ENCODE measurements around the gene PPP2R2C.
A peak's percentile ranks its signal among the peaks of the same experiment; 100 is the strongest.

PPP2R2C gene

DNA sequence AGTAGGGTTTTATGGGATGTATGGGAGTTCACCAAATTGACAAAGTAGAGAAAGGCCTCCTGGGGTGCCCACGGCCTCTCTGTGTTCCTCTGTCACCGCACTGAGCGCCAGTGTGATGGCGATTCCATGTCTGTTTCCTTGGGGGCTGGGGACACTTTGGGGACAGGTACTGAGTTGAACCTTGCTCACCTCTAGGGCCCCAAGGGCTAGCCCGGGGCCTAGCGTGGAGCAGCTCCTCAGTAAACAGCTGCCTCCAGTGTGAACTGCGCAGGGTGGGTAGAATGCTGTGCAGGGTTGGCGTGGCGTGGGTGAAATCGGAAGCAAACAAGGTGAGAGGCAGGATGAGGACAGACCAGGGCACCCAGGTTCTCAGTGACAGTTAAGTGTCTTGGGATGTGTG, 97.8 kb downstream of the PPP2R2C start:
- TF ChIP-seq, protein P1, sequence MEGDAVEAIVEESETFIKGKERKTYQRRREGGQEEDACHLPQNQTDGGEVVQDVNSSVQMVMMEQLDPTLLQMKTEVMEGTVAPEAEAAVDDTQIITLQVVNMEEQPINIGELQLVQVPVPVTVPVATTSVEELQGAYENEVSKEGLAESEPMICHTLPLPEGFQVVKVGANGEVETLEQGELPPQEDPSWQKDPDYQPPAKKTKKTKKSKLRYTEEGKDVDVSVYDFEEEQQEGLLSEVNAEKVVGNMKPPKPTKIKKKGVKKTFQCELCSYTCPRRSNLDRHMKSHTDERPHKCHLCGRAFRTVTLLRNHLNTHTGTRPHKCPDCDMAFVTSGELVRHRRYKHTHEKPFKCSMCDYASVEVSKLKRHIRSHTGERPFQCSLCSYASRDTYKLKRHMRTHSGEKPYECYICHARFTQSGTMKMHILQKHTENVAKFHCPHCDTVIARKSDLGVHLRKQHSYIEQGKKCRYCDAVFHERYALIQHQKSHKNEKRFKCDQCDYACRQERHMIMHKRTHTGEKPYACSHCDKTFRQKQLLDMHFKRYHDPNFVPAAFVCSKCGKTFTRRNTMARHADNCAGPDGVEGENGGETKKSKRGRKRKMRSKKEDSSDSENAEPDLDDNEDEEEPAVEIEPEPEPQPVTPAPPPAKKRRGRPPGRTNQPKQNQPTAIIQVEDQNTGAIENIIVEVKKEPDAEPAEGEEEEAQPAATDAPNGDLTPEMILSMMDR (IDR thresholded peaks at IDR 0.05; ENCODE audit: control insufficient read depth, extremely low read depth, insufficient read depth) = no peak
- no peak overlapping the region for H3K4me3 ChIP-seq (ENCODE audit: low read depth, low read length)
- DNase-seq (ENCODE audit: low read depth) = no peak

DNA sequence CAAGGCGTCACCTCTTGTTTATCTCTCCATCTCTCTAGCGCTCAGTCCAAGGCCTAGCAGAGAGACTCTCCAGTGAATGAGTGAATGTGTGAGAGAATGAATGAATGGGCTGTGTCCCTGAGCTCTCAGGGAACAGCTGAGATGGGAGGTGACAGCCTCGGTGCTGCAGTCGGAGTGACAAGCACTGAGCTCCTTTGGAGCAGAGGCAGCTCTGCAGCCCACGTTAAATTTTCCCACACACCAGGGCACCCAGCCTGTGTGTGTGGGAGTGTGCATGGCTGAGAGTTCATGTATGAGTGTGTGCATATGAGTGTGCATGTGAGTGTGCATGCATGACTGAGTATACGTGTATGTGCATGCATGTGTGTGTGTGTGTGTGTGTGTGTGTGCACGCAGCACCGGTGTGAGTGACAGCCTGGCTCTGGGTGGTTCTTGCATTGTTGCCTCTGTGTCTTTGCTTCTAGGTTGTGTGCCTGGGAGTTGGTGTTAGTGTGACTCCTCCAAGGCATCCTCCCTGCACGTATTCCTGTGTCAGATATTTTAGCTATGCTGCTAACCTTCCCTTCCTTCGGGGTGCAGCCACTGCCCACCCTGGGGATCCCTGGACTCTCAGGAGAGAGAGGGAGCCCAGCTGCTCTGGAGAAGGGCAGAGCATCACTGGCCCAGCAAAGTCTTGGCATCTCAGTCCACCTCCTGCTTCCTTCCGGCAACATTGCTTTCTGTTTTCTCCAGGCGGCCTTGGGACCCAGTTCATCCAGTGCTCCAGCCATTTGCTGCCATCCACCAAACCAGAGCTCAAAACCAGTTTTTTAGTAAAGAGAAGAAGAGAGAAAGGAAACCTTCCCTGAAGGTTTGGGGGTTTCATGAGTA, 98.6 kb downstream of the PPP2R2C start:
- TF ChIP-seq, protein P1 (IDR thresholded peaks at IDR 0.05; ENCODE audit: control insufficient read depth, extremely low read depth, insufficient read depth) = no peak
- no peak overlapping the region for H3K4me3 ChIP-seq (ENCODE audit: low read depth, low read length)
- DNase-seq (ENCODE audit: low read depth) = no peak

DNA sequence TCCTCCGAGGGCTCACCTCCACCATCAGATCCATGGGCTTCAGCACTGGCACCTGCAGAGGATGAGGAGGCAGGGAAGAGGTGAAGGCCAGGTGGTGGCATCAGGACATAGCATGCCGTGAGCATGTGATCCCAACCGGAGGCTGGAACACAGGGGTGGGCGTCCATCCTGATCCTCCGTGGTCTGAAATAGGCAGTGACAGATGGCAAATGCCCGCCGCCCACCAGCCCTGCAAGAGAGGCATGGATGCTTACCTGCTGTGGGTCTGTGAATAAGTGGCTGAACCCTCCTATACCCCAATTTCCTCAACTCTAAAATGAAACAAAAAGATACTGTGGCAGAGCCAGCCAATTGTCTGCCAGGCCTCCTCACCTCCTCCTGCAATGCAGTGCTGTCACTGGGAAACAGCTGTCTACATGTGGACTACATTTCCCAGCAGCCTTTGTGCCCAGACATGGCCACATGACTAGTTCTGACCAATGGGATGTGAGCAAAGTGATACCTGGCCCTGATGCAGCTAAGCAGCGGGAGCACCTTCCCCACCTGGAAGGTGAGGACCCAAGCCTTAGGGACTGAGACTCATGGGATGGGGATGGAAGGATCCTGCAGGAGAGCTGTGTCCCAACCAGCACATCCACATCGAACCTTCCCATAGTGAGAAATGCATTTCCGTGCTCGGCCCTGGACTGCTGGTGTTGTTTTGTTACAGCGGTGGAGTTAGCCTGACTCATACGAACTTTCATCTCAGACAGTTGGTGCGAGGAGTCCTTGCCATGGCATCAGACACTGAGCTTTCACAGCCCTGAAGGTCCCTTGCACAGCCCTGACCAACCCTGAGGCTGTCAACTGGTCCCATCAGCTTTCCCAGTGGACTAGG, 99.5 kb downstream of the PPP2R2C start:
- H3K4me3 ChIP-seq (ENCODE audit: low read depth, low read length) = no peak overlapping the region
- TF ChIP-seq, protein P1 (IDR thresholded peaks at IDR 0.05; ENCODE audit: control insufficient read depth, extremely low read depth, insufficient read depth) = no peak
- peak; percentile 15 for DNase-seq (ENCODE audit: low read depth)

DNA sequence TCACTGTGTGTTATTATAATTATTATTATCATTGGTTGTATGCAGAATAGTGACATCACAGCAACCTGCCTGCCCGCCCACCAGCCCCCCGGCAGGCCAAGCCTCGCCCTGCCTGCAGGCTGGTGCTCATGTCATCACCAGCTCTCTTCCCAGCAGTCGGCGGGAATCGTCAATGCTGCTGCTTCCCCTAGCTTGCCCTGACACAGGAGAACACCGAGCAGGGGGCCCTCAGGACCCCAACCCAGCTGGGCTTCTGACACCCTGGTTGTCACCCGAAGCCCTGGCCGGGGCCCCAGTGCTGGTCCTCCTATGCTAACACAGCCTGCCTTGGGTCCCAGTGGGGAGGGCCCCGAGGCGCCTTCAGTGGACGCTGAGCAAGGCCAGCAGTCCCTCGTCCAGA, 100.6 kb downstream of the PPP2R2C start:
- TF ChIP-seq, protein P1 (IDR thresholded peaks at IDR 0.05; ENCODE audit: control insufficient read depth, extremely low read depth, insufficient read depth) = no peak
- no peak for DNase-seq (ENCODE audit: low read depth)
- H3K4me3 ChIP-seq (ENCODE audit: low read depth, low read length) = no peak overlapping the region

DNA sequence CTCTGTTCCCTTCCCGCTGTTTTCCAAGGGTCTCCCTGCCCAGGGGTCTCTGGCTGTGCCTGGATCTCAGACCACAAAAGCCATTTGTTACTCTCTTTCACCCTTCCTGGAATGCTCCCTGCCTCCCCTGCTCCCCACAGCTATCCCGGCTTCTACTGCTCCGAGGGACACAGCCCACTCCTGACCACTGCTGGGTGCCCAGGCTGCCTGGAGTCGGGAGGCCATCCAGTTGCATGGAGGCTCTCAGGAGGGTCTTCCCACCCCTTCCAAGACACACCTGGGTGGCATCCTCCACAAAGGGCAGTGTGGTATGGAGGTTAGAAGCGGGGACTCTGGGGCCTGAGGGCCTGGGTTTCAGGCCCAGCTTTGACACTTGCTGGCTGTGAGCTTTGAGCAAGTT, 101.1 kb downstream of the PPP2R2C start:
- H3K4me3 ChIP-seq (ENCODE audit: low read depth, low read length) = no peak overlapping the region
- no peak for DNase-seq (ENCODE audit: low read depth)
- TF ChIP-seq, protein P1 (IDR thresholded peaks at IDR 0.05; ENCODE audit: control insufficient read depth, extremely low read depth, insufficient read depth) = no peak

DNA sequence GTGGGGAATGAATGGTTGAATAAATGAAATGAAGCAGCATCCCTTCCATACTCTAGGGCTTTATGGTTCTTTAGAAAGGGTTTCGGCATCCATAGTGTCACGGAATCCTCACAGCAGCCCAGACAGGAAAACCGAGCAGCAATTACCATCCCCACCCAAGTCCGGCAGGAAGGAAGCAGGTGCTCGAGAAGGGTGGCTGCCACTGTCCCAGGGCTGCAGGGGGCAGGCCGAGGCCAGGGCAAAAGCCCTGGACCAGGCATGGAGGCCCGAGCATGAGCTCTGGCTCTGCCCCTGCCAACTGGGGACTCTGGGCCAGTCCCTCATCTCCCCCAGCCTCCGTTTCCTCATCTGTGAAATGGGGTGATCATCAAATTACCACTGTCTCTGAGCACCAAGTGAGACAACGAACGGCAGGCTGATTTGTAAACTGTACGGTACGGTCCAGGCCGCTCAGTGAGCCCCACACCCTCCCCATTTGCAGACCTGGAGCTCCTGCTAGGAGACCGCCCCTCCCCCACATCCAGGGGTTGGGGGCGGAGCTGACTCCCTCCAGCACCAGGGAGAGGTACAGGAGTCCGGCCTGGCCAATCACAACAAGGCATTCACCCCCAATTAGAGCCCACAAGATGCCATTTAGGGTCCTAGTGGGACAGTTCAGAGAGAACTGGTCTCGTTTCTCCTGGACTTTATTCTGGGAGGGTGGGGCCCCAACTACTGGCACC, 102.3 kb downstream of the PPP2R2C start:
- DNase-seq (ENCODE audit: low read depth) = no peak
- TF ChIP-seq, protein P1 (IDR thresholded peaks at IDR 0.05; ENCODE audit: control insufficient read depth, extremely low read depth, insufficient read depth) = no peak

More for the DNA sequence above, 102.3 kb downstream of the PPP2R2C start:
- no peak overlapping the region for H3K4me3 ChIP-seq (ENCODE audit: low read depth, low read length)
